ENCODE measurements around the gene SLC6A3. TPM values are rescaled to one million over a fixed set of nuclear protein-coding genes. Genes with fewer than 3 reads are reported as not detected.

The SLC6A3 gene
- polyA plus RNA-seq, 3 donors, result not detected

DNA sequence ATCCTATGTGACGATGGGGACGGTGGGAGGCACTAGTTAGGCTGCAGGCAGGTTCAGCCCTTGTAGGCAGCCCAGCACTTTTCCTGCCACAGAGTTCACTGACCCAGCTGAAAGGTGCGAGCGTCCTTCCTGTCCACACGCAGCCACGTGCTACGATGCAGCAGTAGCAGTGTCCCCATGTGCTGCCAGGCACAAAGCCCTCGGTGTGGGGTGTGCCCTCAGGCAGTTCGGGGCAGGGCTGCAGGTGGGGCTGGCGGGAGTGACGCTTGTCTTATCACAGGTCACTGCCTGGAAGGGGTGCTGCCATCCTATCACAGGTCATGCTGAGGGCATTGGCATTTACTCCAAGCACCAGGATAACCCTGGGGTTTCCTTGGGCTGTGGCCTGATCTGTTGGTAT, 53.5 kb downstream of the SLC6A3 start:
- Mint-ChIP-seq H3K4me1 (peaks cover 16% of the 10 kb centered on the region), H3K9me3 (peaks cover 1 to 11% (median 4%) of the 10 kb centered on the region in 7 donors), H3K27ac (no peak overlapping the region), H3K36me3 (peaks cover 0 to 5% of the 10 kb centered on the region in 2 donors), H3K4me3 (no peak overlapping the region), H3K27me3 (ENCODE audit: low read depth in 3 of 3) (peaks cover 41 to 46% (median 42%) of the 10 kb centered on the region in 3 donors)
- H3K36me3 ChIP-seq (replicated peaks in 1 of 2; ENCODE audit: control insufficient read depth in 1 of 2, insufficient read depth in 2 of 2, low read length in 2 of 2), result no peaks in the 10 kb centered on the region
- peaks cover 5 to 8% of the 10 kb centered on the region in 2 donors for H3K4me1 ChIP-seq (ENCODE audit: control insufficient read depth in 1 of 2, insufficient read depth in 2 of 2, low read length in 2 of 2)
- H3K9ac ChIP-seq (ENCODE audit: insufficient read depth, low read length, poor library complexity, severe bottlenecking), result no peak overlapping the region
- peaks cover 0 to 28% of the 10 kb centered on the region in 2 donors for H3K27me3 ChIP-seq (ENCODE audit: control insufficient read depth in 2 of 2, insufficient read depth in 2 of 2, low read length in 2 of 2)
- no peak overlapping the region for H3K4me2 ChIP-seq (replicated peaks; ENCODE audit: extremely low read depth, low read length, poor library complexity, severe bottlenecking)
- 82% methylated on average over 11 of the region's 11 CpGs for WGBS (ENCODE audit: insufficient coverage)
- no peak overlapping the region for H2AFZ ChIP-seq (ENCODE audit: insufficient read depth, low read depth, low read length, poor library complexity, severe bottlenecking)
- intact Hi-C loops (cut with micrococcal nuclease), result no loop called here
- H3K9me3 ChIP-seq (replicated peaks in 1 of 2; ENCODE audit: control insufficient read depth in 1 of 2, insufficient read depth in 1 of 2, low read length in 2 of 2), result no peaks in the 10 kb centered on the region
- DNase-seq, result no peak
- TF ChIP-seq, protein P1, sequence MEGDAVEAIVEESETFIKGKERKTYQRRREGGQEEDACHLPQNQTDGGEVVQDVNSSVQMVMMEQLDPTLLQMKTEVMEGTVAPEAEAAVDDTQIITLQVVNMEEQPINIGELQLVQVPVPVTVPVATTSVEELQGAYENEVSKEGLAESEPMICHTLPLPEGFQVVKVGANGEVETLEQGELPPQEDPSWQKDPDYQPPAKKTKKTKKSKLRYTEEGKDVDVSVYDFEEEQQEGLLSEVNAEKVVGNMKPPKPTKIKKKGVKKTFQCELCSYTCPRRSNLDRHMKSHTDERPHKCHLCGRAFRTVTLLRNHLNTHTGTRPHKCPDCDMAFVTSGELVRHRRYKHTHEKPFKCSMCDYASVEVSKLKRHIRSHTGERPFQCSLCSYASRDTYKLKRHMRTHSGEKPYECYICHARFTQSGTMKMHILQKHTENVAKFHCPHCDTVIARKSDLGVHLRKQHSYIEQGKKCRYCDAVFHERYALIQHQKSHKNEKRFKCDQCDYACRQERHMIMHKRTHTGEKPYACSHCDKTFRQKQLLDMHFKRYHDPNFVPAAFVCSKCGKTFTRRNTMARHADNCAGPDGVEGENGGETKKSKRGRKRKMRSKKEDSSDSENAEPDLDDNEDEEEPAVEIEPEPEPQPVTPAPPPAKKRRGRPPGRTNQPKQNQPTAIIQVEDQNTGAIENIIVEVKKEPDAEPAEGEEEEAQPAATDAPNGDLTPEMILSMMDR (IDR thresholded peaks at IDR 0.05), result no peak
- H3K79me2 ChIP-seq (ENCODE audit: insufficient read depth, low read length), result no peaks in the 10 kb centered on the region
- H4K20me1 ChIP-seq (ENCODE audit: insufficient read depth, low read length), result no peaks in the 10 kb centered on the region
- no peak overlapping the region for H3K27ac ChIP-seq (ENCODE audit: low read depth in 1 of 2, low read length in 2 of 2)
- no peak overlapping the region for H3K4me3 ChIP-seq (replicated peaks in 1 of 3; ENCODE audit: low read depth in 2 of 3, low read length in 3 of 3)

DNA sequence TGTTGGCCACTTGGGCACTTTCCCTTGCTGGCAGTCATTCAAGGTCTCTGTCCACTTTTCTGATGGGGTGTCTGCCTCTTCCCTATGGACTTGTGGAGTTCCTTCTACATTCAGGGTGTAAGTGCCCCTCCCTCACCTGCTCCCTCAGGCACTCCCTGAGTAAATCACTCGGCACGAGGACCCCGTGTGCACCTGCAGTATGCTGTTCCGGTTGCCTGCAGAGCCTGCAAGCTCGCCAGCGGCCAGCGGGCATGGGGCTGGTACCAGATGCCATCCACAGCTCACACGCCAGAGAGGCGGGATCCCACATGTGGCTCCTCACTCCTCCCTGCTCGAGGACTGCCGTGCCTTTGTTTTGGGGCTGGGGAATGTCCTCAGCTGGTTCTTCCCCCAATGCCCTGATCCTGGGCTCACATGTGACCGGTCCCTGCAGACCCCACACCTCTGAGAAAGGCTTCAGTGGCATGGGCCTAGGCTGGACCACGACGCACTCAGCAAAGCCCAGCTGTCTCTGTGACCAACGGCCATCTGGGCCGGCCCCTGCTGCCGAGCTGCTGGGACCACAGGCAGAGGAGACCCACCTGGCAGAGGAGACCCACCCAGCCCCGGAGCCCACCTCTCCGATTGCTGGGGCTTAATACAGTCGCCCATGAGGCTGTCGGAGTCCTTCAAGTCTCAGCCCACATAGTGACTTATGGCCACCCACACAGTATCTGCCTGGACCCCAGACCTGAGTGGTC, 54.2 kb downstream of the SLC6A3 start:
- DNase-seq, result no peak
- Histone ChIP-seq H3K4me1 (ENCODE audit: control insufficient read depth in 1 of 2, insufficient read depth in 2 of 2, low read length in 2 of 2) (peaks cover 11 to 13% of the 10 kb centered on the region in 2 donors), H4K20me1 (ENCODE audit: insufficient read depth, low read length) (no peaks in the 10 kb centered on the region), H3K9ac (ENCODE audit: insufficient read depth, low read length, poor library complexity, severe bottlenecking) (no peak overlapping the region), H3K4me3 (replicated peaks in 1 of 3; ENCODE audit: low read depth in 2 of 3, low read length in 3 of 3) (no peak overlapping the region), H3K27me3 (ENCODE audit: control insufficient read depth in 2 of 2, insufficient read depth in 2 of 2, low read length in 2 of 2) (peaks cover 0 to 32% of the 10 kb centered on the region in 2 donors), H3K4me2 (replicated peaks; ENCODE audit: extremely low read depth, low read length, poor library complexity, severe bottlenecking) (no peak overlapping the region), H3K9me3 (replicated peaks in 1 of 2; ENCODE audit: control insufficient read depth in 1 of 2, insufficient read depth in 1 of 2, low read length in 2 of 2) (no peaks in the 10 kb centered on the region), H2AFZ (ENCODE audit: insufficient read depth, low read depth, low read length, poor library complexity, severe bottlenecking) (no peak overlapping the region), H3K79me2 (ENCODE audit: insufficient read depth, low read length) (no peaks in the 10 kb centered on the region), H3K27ac (ENCODE audit: low read depth in 1 of 2, low read length in 2 of 2) (no peak overlapping the region), H3K36me3 (replicated peaks in 1 of 2; ENCODE audit: control insufficient read depth in 1 of 2, insufficient read depth in 2 of 2, low read length in 2 of 2) (no peaks in the 10 kb centered on the region)
- TF ChIP-seq, protein P1 (IDR thresholded peaks at IDR 0.05), result no peak
- H3K4me1 Mint-ChIP-seq, result peaks cover 23% of the 10 kb centered on the region
- H3K9me3 Mint-ChIP-seq, result peaks cover 1 to 11% (median 5%) of the 10 kb centered on the region in 7 donors
- H3K36me3 Mint-ChIP-seq, result peaks cover 0 to 5% of the 10 kb centered on the region in 2 donors
- 91% methylated on average over 18 of the region's 21 CpGs for WGBS (ENCODE audit: insufficient coverage)
- no peak overlapping the region for H3K27ac Mint-ChIP-seq
- no peak overlapping the region for H3K4me3 Mint-ChIP-seq
- intact Hi-C loops (cut with micrococcal nuclease), result no loop called here
- H3K27me3 Mint-ChIP-seq (ENCODE audit: low read depth in 3 of 3), result peaks cover 42 to 52% (median 43%) of the 10 kb centered on the region in 3 donors
